Gastroesophageal sphincter (tissue), 4 donors: ENCODE results near the gene RNF213. TPM values are rescaled to one million over a fixed set of nuclear protein-coding genes. Genes with fewer than 3 reads are reported as not detected.

Experiments used
- ATAC-seq: fragments of 150-250 bp; one replicate; pipeline ENCODE4 v1.9.1; 2016; ENCODE audit warnings: mild to moderate bottlenecking, moderate library complexity
- H3K27ac ChIP-seq, 4 donors: fragments of 200-600 bp; sonication (generic) in 3 of 4; 1 replicate in 3 of 4; 2 replicates in 1 of 4; pipeline ENCODE4 v1.5.1; 2016 to 2019
- H3K27me3 ChIP-seq: fragments of 200-600 bp; sonication (generic); one replicate; pipeline ENCODE4 v1.5.1; 2019
- H3K36me3 ChIP-seq, 2 donors: fragments of 200-600 bp; sonication (generic); one replicate each; pipeline ENCODE4 v1.5.1; 2019; ENCODE audit warnings: control low read depth in 1 of 2
- H3K4me1 ChIP-seq, 3 donors: fragments of 200-600 bp; sonication (generic); 1 replicate in 2 of 3; 2 replicates in 1 of 3; pipeline ENCODE4 v1.5.1; 2016 to 2019; ENCODE audit warnings: control low read depth in 2 of 3
- H3K4me3 ChIP-seq, 2 donors: fragments of 200-600 bp; sonication (generic); one replicate each; pipeline ENCODE4 v1.5.1; 2019; ENCODE audit warnings: mild to moderate bottlenecking in 1 of 2, moderate library complexity in 1 of 2
- H3K9me3 ChIP-seq, 3 donors: fragments of 200-600 bp; sonication (generic); one replicate each; pipeline ENCODE4 v1.5.1; 2017 to 2019; ENCODE audit warnings: control low read depth in 2 of 3
- EP300 ChIP-seq: sonication (generic); formaldehyde crosslinking; IDR thresholded peaks from one replicate; pipeline ENCODE4 v1.6.1; 2017; ENCODE audit warnings: antibody characterized with exemption, mild to moderate bottlenecking
- POLR2A ChIP-seq, 2 donors: fragments of 450-650 bp; IDR thresholded peaks; one replicate each; pipeline ENCODE4 v1.6.1; 2017; ENCODE audit warnings: antibody characterized with exemption in 2 of 2, mild to moderate bottlenecking in 2 of 2, moderate library complexity in 1 of 2
- POLR2AphosphoS5 ChIP-seq: sonication (generic); formaldehyde crosslinking; IDR thresholded peaks from one replicate; pipeline ENCODE4 v1.6.1; 2017; ENCODE audit warnings: antibody characterized with exemption
- WGBS, 2 donors: methylation state at CpG; one replicate each; pipeline ENCODE4 v1.1.5; 2018; ENCODE audit warnings: low coverage in 1 of 2; 5-methylcytosine and 5-hydroxymethylcytosine counted together
- total RNA-seq, 4 donors: library from RNA; depleted of rRNA; stranded (reverse); fragments of >200 nt; gene quantifications; one replicate each; pipeline ENCODE4 v1.1.0, GENCODE V29; 2016
- TF ChIP-seq, protein P1 (sequence below), 4 experiments: fragments of 200-600 bp in 2 of 4; fragments of 450-650 bp in 2 of 4; sonication (generic) in 1 of 4; IDR thresholded peaks; one replicate each; pipeline ENCODE4 v1.5.1; 2017 to 2019; ENCODE audit warnings: antibody characterized with exemption in 4 of 4, mild to moderate bottlenecking in 2 of 4, moderate library complexity in 2 of 4

Gene RNF213
- total RNA-seq, 4 donors from 2014 or later = 59.2 to 87.6 (median 67.8) TPM

DNA sequence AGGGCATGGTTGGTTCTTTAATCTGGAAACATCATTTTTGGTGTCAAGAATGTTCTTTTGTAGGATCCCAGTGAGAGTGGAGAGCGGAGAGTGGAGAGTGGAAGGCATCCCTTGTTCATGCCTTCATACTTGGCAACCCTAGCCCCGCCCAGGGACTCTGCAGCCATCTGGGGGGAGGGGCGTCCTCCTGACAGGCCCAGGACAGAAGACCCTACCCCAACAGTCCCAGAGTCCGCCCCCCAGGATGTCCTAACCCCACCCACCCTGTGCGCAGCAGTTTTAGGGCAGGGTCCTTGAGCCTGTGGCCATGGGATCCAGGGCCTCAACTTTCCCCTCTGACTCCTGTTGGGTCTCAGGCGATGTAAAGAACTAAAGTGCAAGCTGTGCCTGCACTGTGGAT lies 36.0 kb upstream of the RNF213 start:
- H3K27me3 ChIP-seq = no peaks in the 10 kb centered on the region
- no peak for ATAC-seq
- H3K9me3 ChIP-seq = no peaks in the 10 kb centered on the region
- 92% methylated on average over 2 of the region's 6 CpGs; no CpG with 5 or more reads in 1 of the 2 donors for WGBS, 2 donors
- H3K4me1 ChIP-seq = peaks cover 0 to 30% (median 10%) of the 10 kb centered on the region in 3 donors
- no peak overlapping the region for H3K4me3 ChIP-seq
- peaks cover 0 to 65% of the 10 kb centered on the region in 2 donors for H3K36me3 ChIP-seq
- no peak overlapping the region for H3K27ac ChIP-seq
- no peak for TF ChIP-seq POLR2A (IDR thresholded peaks at IDR 0.05)
- no peak for TF ChIP-seq POLR2AphosphoS5
- TF ChIP-seq EP300 = no peak
- TF ChIP-seq, protein P1, sequence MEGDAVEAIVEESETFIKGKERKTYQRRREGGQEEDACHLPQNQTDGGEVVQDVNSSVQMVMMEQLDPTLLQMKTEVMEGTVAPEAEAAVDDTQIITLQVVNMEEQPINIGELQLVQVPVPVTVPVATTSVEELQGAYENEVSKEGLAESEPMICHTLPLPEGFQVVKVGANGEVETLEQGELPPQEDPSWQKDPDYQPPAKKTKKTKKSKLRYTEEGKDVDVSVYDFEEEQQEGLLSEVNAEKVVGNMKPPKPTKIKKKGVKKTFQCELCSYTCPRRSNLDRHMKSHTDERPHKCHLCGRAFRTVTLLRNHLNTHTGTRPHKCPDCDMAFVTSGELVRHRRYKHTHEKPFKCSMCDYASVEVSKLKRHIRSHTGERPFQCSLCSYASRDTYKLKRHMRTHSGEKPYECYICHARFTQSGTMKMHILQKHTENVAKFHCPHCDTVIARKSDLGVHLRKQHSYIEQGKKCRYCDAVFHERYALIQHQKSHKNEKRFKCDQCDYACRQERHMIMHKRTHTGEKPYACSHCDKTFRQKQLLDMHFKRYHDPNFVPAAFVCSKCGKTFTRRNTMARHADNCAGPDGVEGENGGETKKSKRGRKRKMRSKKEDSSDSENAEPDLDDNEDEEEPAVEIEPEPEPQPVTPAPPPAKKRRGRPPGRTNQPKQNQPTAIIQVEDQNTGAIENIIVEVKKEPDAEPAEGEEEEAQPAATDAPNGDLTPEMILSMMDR (IDR thresholded peaks at IDR 0.05) = no peak

DNA sequence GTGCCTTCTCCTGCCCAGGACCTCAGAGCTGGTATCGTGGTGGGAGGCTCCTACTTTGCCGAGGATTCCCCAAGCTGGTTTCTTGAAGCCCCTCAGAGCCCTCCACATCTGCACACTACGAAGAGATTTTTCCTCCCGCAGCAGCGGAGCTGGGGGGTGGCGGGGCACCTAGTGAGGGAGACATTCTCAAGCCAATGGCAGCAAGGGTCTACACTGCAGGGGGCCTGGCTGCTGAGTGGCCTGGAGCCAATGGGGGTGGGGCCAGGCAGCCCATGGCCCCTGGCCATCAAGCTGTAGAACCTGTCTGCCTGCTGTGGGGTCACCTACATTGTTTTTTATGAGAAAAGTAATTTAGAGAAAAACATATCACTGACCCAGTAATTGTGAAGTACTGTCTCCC lies 35.4 kb upstream of the RNF213 start:
- TF ChIP-seq POLR2AphosphoS5 = no peak
- TF ChIP-seq, protein P1 (IDR thresholded peaks at IDR 0.05) = no peak
- no peak for TF ChIP-seq POLR2A (IDR thresholded peaks at IDR 0.05)
- no peak for TF ChIP-seq EP300
- ATAC-seq = no peak
- WGBS, 2 donors = 89 to 100% methylated on average over 1 to 3 of the region's 6 CpGs
- H3K4me3 ChIP-seq = no peak overlapping the region
- peaks cover 0 to 27% (median 10%) of the 10 kb centered on the region in 3 donors for H3K4me1 ChIP-seq
- no peaks in the 10 kb centered on the region for H3K9me3 ChIP-seq
- H3K27me3 ChIP-seq = no peaks in the 10 kb centered on the region
- H3K27ac ChIP-seq = no peak overlapping the region
- peaks cover 0 to 70% of the 10 kb centered on the region in 2 donors for H3K36me3 ChIP-seq

DNA sequence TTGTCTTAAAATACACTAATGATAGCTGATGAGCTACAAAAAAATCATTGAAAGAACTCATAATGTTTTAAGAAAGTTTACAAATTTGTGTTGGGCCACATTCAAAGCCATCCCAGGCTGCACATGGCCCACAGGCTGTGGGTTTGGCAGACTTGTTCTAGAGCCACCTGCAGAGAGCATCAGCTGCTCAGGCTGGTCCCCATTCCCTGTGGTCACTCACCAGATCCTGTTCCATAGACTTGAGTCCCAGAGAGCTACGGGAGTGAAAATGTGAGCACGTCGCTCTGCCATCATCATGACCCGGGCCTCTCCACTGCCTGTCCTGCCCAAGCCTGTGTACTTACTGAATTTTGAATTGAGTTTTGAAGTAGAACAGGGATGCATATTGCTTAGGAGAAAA lies 33.5 kb upstream of the RNF213 start:
- H3K27me3 ChIP-seq = no peaks in the 10 kb centered on the region
- peaks cover 0 to 2% (median 0%) of the 10 kb centered on the region in 3 donors for H3K9me3 ChIP-seq
- peaks cover 0 to 90% of the 10 kb centered on the region in 2 donors for H3K36me3 ChIP-seq
- no peak for ATAC-seq
- no peak overlapping the region for H3K4me3 ChIP-seq
- peaks cover 0 to 14% (median 3%) of the 10 kb centered on the region in 3 donors for H3K4me1 ChIP-seq
- WGBS, 2 donors = 87% methylated on average over 4 of the region's 4 CpGs; no CpG with 5 or more reads in 1 of the 2 donors
- no peak overlapping the region for H3K27ac ChIP-seq
- TF ChIP-seq POLR2A (IDR thresholded peaks at IDR 0.05) (no peak), POLR2AphosphoS5 (no peak), EP300 (no peak)
- TF ChIP-seq, protein P1 (IDR thresholded peaks at IDR 0.05) = no peak

DNA sequence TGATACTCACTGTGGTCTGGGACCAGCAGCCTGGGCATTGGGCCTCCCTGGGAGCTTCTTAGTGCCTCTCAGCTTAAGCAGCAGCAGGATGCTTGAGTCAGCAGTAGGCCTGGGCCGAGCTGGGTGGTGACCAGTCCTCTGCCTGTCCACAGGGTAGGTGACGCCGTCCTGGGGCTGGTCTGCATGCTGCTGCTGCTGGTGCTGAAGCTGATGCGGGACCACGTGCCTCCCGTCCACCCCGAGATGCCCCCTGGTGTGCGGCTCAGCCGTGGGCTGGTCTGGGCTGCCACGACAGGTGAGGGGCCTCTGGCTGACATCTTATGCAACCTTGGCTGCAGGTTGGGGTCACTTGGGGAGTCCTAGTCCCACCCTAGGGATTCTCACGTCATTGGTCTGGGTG lies 33.0 kb upstream of the RNF213 start:
- H3K9me3 ChIP-seq = peaks cover 0 to 7% (median 0%) of the 10 kb centered on the region in 3 donors
- H3K27ac ChIP-seq = no peak overlapping the region
- 80 to 95% methylated on average over 1 to 4 of the region's 11 CpGs for WGBS, 2 donors
- ATAC-seq = no peak
- peaks cover 0 to 93% of the 10 kb centered on the region in 2 donors for H3K36me3 ChIP-seq
- TF ChIP-seq POLR2A (IDR thresholded peaks at IDR 0.05) (no peak), EP300 (no peak), POLR2AphosphoS5 (no peak)
- H3K4me1 ChIP-seq = peaks cover 0 to 8% (median 1%) of the 10 kb centered on the region in 3 donors
- no peak overlapping the region for H3K4me3 ChIP-seq
- H3K27me3 ChIP-seq = no peaks in the 10 kb centered on the region

DNA sequence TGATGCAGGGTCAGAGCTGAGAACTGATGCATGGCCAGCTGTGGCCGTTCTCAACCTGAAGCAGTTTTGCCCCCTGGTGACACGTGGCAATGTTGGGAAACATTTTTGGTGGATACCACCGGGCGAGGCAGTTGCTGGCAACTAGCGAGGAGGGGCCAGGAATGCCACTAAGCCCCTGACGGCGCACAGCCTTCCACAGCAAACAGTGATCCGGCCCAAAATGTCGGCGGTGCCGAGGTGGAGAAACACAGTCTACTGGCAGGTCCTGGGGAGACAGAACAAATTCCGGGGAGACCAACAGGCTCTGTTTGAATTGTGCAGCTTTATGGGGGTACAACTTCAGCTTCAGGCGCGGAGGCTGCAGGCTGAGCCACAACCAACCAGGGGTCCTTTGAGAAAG lies 32.2 kb upstream of the RNF213 start:
- 80% methylated on average over 7 of the region's 14 CpGs; no CpG with 5 or more reads in 1 of the 2 donors for WGBS, 2 donors
- peaks cover 0 to 15% (median 0%) of the 10 kb centered on the region in 3 donors for H3K9me3 ChIP-seq
- ATAC-seq = no peak
- H3K36me3 ChIP-seq = peaks cover 0 to 93% of the 10 kb centered on the region in 2 donors
- H3K4me1 ChIP-seq = peaks cover 0 to under 1% (median 0%) of the 10 kb centered on the region in 3 donors
- H3K4me3 ChIP-seq = no peak overlapping the region
- TF ChIP-seq POLR2AphosphoS5 = no peak
- no peak for TF ChIP-seq EP300
- no peak for TF ChIP-seq POLR2A (IDR thresholded peaks at IDR 0.05)
- TF ChIP-seq, protein P1 (IDR thresholded peaks at IDR 0.05) = no peak
- no peaks in the 10 kb centered on the region for H3K27me3 ChIP-seq
- H3K27ac ChIP-seq = no peak overlapping the region
